SW 1271 (cell line): ENCODE results near the gene DPYSL3.

Source experiments
- DNase-seq, 2 experiments: peaks; one replicate each; lab custom pipeline; 2025; lab: John Stamatoyannopoulos, UW

DPYSL3 gene

GRCh38 chr5:147515269-147515668 is 5.4 kb upstream of the DPYSL3 start:
- no peak for DNase-seq

- DNase-seq = no peak
Measured at GRCh38 chr5:147512659-147513379, 3.0 kb upstream of the DPYSL3 start.

GRCh38 chr5:147510885-147511284 is 1.0 kb upstream of the DPYSL3 start:
- DNase-seq = no peak

- peak; percentile 9 to 33 for DNase-seq
Measured at GRCh38 chr5:147509041-147509709, 693 bp downstream of the DPYSL3 start.

DNA sequence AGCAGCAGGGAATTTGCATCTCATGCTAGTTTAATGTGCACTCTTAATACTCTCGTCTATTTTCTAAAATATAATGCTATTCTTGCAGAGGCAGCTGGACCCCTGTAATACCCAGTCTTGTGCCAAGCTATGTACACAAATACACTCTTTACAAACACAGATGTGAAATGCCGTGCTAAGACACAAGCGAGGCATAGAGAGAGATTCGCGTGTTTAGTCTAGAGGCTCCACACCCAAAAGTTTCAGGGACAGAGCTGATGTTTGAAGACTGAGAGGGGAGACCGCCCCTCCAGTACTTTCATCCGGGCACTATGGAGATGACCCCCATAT is 1.2 kb downstream of the DPYSL3 start:
- DNase-seq = no peak

- DNase-seq = no peak
Measured at GRCh38 chr5:147507480-147508126, 2.3 kb downstream of the DPYSL3 start.

- DNase-seq = no peak
Measured at GRCh38 chr5:147504535-147504934, 5.3 kb downstream of the DPYSL3 start.

GRCh38 chr5:147504011-147504410 is 5.9 kb downstream of the DPYSL3 start:
- DNase-seq = no peak

DNA sequence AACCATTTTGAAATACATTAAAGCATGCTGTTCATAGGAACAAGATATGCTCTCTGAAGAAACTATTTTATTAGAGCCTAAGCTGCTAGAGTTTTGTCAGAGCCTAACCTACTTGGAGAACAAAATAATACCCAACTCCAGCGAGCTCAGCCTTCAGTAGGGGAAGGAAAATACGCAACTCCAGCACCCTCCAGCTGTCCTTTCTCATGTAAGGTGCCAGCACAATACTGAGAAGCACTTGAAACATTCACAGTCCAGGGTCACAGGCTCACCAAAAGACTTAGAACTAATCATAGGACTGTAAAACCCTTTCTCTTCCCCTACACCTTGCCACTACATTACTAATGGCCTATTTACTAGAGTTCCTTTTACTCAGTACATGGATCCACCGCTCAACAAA is 18.9 kb downstream of the DPYSL3 start:
- DNase-seq = no peak

- DNase-seq = no peak
Measured at GRCh38 chr5:147487031-147487750, 22.7 kb downstream of the DPYSL3 start.

DNA sequence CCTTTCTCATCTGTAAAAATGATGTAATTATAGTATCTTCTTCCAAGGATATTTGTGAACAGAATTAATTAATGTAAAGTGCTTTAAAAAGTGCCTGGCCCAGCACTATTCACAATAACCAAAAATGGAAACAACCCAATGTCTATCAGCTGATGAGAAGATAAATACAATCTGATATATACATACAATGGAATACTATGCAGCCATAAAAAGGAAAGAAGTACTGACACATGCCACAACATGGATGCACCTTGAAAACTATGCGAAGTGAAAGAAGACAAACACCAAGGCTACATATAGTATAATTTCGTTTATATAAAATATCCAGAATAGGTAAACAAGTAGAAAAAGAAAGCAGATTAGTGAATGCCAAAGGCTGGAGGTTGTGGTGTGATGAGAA is 24.1 kb downstream of the DPYSL3 start:
- DNase-seq = no peak

GRCh38 chr5:147485046-147485445 is 24.8 kb downstream of the DPYSL3 start:
- no peak for DNase-seq

DNA sequence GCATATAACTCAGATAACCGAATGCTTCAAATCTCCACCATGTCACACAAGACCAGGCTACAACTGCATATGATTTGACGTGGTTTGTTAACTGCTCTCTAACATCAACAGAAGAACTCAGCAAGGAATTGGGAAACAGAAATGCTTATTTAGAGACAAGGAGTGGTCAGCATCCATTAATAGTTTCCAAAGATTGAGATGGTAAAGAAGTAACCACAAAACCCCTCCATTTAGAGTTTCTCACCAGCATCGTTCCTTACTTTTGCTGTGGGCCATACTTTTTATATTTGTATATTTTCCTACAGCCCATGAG is 25.2 kb downstream of the DPYSL3 start:
- no peak for DNase-seq

- DNase-seq = peak in 1 of 2 experiments; percentile 19
Measured at GRCh38 chr5:147483961-147484707, 25.7 kb downstream of the DPYSL3 start.

DNA sequence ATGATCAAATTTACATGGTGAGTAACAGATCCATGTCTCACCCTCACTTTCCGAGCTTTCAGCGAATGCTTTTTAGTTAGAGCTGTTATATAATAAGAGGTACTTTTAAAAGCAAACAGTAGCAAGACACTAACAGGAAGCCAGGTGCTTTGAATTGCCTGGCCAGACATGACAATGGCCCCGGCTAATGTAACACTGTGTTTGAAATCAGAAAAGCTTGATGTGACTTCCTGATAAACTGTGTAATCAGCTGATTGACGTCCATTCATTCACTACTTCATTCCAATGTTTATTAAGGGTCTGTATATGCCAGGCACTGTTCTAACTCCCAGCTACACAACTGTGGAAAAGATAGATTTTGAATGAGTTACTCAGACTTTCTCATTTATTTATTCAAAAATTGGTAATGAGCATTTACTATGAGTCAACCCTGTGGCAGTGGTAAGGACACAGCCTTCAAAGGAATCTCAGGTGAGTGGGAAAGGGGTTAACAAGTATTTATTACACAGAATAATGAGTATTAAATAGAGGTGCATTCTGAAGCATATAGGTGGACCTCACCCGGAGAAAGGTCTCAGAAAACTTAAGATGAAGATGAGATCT is 26.6 kb downstream of the DPYSL3 start:
- no peak for DNase-seq

DNA sequence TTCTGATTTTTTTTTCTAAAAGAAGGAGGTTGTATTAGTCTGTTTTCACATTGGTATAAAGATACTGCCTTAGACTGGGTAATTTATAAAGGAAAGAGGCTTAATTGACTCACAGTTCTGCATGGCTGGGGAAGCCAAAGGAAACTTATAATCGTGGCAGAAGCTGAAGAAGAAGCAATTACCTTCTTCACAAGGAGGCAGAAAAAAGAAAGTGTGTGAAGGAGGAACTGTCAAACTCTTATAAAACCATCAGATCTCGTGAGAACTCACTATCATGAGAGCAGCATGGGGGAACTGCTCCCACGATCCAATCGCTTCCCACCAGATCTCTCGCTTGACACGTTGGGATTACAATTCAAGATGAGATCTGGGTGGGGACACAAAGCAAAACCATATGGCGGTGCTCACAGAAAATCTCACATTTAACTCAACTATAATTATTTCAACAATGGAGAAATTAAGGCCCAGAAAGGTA is 27.1 kb downstream of the DPYSL3 start:
- DNase-seq = no peak

DNA sequence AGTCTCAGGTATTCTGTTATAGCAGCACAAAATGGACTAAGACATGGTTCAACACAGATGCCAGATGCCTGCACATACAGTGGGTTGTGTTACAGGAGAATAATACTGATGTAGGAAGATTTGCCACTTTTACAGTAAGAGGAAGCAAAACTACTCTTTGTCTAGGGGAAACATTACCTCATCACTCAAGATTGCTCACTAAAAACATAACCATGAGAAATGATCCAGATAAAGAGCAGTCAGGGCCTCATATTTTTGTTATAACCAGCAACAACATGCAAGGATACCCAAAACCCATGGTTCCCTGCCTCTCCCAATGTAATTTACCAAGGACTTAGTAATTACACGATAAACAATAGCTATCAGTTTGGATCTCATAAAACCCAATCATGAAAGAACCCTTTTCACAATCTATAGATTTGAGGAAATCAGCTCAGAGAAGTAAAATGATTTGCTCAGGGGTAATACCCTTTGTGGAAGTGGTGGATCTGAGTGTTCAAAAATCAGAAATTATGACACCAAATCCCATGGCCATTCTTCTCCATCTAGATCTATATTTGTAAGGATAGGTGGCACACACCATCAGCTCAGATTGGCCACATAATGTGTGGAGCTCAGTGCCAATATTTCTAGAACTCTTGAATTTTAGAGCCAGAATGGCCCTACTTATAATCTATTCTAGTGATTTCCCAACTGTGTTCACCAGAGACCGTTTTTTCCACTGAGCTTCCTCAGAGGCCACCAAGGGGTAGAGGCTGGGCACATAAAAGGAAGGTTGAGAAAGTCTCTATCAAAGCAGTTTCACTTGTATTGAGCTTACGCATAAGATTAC is 27.8 kb downstream of the DPYSL3 start:
- DNase-seq = no peak

GRCh38 chr5:147481376-147481775 is 28.5 kb downstream of the DPYSL3 start:
- no peak for DNase-seq

- no peak for DNase-seq
Measured at GRCh38 chr5:147479949-147480348, 29.9 kb downstream of the DPYSL3 start.

- no peak for DNase-seq
Measured at GRCh38 chr5:147479444-147479843, 30.4 kb downstream of the DPYSL3 start.

GRCh38 chr5:147474140-147474539 is 35.7 kb downstream of the DPYSL3 start:
- no peak for DNase-seq
